H9 (cell line): ENCODE measurements around the gene MME. TPM values are rescaled to one million over a fixed set of nuclear protein-coding genes. Genes with fewer than 3 reads are reported as not detected.

Experiments
- DNase-seq: peaks from one replicate; pipeline ENCODE4 v3.0.0-alpha.2; 2017
- H2AFZ ChIP-seq: one replicate; pipeline ENCODE4 v1.6.1; 2013; ENCODE audit warnings: mild to moderate bottlenecking, low read length, control low read depth, moderate library complexity
- H2AK5ac ChIP-seq: 2 replicates; pipeline ENCODE4 v1.6.1; 2013; ENCODE audit warnings: low read length, control low read depth, mixed read lengths; ENCODE audit not compliant: insufficient read length
- H2BK120ac ChIP-seq: one replicate; pipeline ENCODE4 v1.6.1; 2013; ENCODE audit warnings: low read depth, mild to moderate bottlenecking, low read length, control low read depth, inconsistent platforms; ENCODE audit not compliant: poor library complexity, severe bottlenecking
- H2BK12ac ChIP-seq: 2 replicates; pipeline ENCODE4 v1.6.1; 2013; ENCODE audit warnings: low read length, control low read depth, mixed read lengths, low read depth; ENCODE audit not compliant: insufficient read length
- H2BK15ac ChIP-seq: 2 replicates; pipeline ENCODE4 v1.6.1; 2013; ENCODE audit warnings: low read depth, low read length, control low read depth
- H2BK20ac ChIP-seq: one replicate; pipeline ENCODE4 v1.6.1; 2013; ENCODE audit warnings: low read depth, mild to moderate bottlenecking, low read length, control low read depth, inconsistent platforms; ENCODE audit not compliant: poor library complexity, severe bottlenecking
- H2BK5ac ChIP-seq: 2 replicates; pipeline ENCODE4 v1.6.1; 2013; ENCODE audit warnings: low read length, control low read depth, mixed read lengths; ENCODE audit not compliant: insufficient read length
- H3K14ac ChIP-seq: 2 replicates; pipeline ENCODE4 v1.6.1; 2013; ENCODE audit warnings: low read length, control low read depth; ENCODE audit not compliant: insufficient read depth
- H3K18ac ChIP-seq: 2 replicates; pipeline ENCODE4 v1.6.1; 2013; ENCODE audit warnings: low read depth, mild to moderate bottlenecking, mixed read lengths, low read length, control low read depth; ENCODE audit not compliant: insufficient read length
- H3K23ac ChIP-seq: 2 replicates; pipeline ENCODE4 v1.6.1; 2013; ENCODE audit warnings: low read length, control low read depth, mixed read lengths, low read depth; ENCODE audit not compliant: insufficient read length
- H3K23me2 ChIP-seq: 2 replicates; pipeline ENCODE4 v1.6.1; 2013; ENCODE audit warnings: low read depth, mild to moderate bottlenecking, mixed read lengths, low read length, control low read depth; ENCODE audit not compliant: insufficient read length, poor library complexity, severe bottlenecking
- H3K27ac ChIP-seq: 2 replicates; pipeline ENCODE4 v1.5.1; 2013; ENCODE audit warnings: low read length, control low read depth, mixed read lengths, low read depth; ENCODE audit not compliant: insufficient read length
- H3K27me3 ChIP-seq: 2 replicates; pipeline ENCODE4 v1.6.1; 2013; ENCODE audit warnings: low read length, control low read depth, inconsistent platforms; ENCODE audit not compliant: insufficient read depth
- H3K4ac ChIP-seq: 2 replicates; pipeline ENCODE4 v1.6.1; 2013; ENCODE audit warnings: low read depth, mild to moderate bottlenecking, control low read depth, inconsistent platforms, low read length, moderate library complexity
- H3K4me1 ChIP-seq: 2 replicates; pipeline ENCODE4 v1.6.1; 2013; ENCODE audit warnings: low read length, control low read depth, inconsistent platforms; ENCODE audit not compliant: insufficient read depth
- H3K4me2 ChIP-seq: 2 replicates; pipeline ENCODE4 v1.6.1; 2013; ENCODE audit warnings: low read length, control low read depth, mixed read lengths; ENCODE audit not compliant: insufficient read length, insufficient read depth
- H3K56ac ChIP-seq: 2 replicates; pipeline ENCODE4 v1.6.1; 2013; ENCODE audit warnings: low read depth, mild to moderate bottlenecking, mixed read lengths, low read length, control low read depth; ENCODE audit not compliant: insufficient read length
- H3K79me1 ChIP-seq: 2 replicates; pipeline ENCODE4 v1.6.1; 2013; ENCODE audit warnings: low read depth, mild to moderate bottlenecking, moderate library complexity, low read length, control low read depth, inconsistent platforms; ENCODE audit not compliant: insufficient read depth, poor library complexity, severe bottlenecking
- H3K79me2 ChIP-seq: 2 replicates; pipeline ENCODE4 v1.6.1; 2013; ENCODE audit warnings: low read length, control low read depth, inconsistent platforms; ENCODE audit not compliant: insufficient read depth
- H3K9ac ChIP-seq: 2 replicates; pipeline ENCODE4 v1.6.1; 2013; ENCODE audit warnings: low read length, control low read depth, mixed read lengths; ENCODE audit not compliant: insufficient read length; ENCODE audit errors: extremely low read depth
- H3K9me3 ChIP-seq: one replicate; pipeline ENCODE4 v1.6.1; 2013; ENCODE audit warnings: low read depth, low read length, inconsistent platforms; ENCODE audit not compliant: control insufficient read depth
- H3T11ph ChIP-seq: one replicate; pipeline ENCODE4 v1.6.1; 2013; ENCODE audit warnings: mild to moderate bottlenecking, low read length, control low read depth, inconsistent platforms
- H4K20me1 ChIP-seq: one replicate; pipeline ENCODE4 v1.6.1; 2013; ENCODE audit not compliant: control insufficient read depth, insufficient read length, insufficient read depth
- H4K5ac ChIP-seq: 2 replicates; pipeline ENCODE4 v1.6.1; 2013; ENCODE audit warnings: low read depth, mild to moderate bottlenecking, mixed read lengths, low read length, control low read depth; ENCODE audit not compliant: insufficient read length
- H4K8ac ChIP-seq: replicated peaks from 2 replicates; pipeline ENCODE4 v1.6.1; 2013; ENCODE audit warnings: low read length, control low read depth, mixed read lengths, low read depth; ENCODE audit not compliant: insufficient read length
- H4K91ac ChIP-seq: 2 replicates; pipeline ENCODE4 v1.6.1; 2013; ENCODE audit warnings: low read depth, mild to moderate bottlenecking, moderate library complexity, mixed read lengths, low read length, control low read depth; ENCODE audit not compliant: insufficient read length
- H3K27ac Mint-ChIP-seq, 3 experiments: 2 replicates in 2 of 3; 3 replicates in 1 of 3; pipeline ENCODE4 v1.8.0; 2020 to 2021; ENCODE audit warnings: mixed read lengths in 3 of 3, mild to moderate bottlenecking in 1 of 3, moderate library complexity in 1 of 3
- H3K27me3 Mint-ChIP-seq: 2 replicates; pipeline ENCODE4 v1.8.0; 2021; ENCODE audit warnings: low read depth, mild to moderate bottlenecking, moderate library complexity, mixed read lengths
- H3K36me3 Mint-ChIP-seq, 3 experiments: 2 replicates in 2 of 3; 3 replicates in 1 of 3; pipeline ENCODE4 v1.8.0; 2020 to 2021; ENCODE audit warnings: low read depth in 3 of 3, mixed read lengths in 3 of 3; ENCODE audit not compliant: insufficient read depth in 1 of 3
- H3K4me1 Mint-ChIP-seq, 2 experiments: 2 replicates each; pipeline ENCODE4 v1.8.0; 2020; ENCODE audit warnings: mixed read lengths in 2 of 2
- H3K4me3 Mint-ChIP-seq, 2 experiments: 2 replicates in 1 of 2; 3 replicates in 1 of 2; pipeline ENCODE4 v1.8.0; 2020 to 2021; ENCODE audit warnings: mild to moderate bottlenecking in 2 of 2, mixed read lengths in 2 of 2, moderate library complexity in 1 of 2
- H3K9me3 Mint-ChIP-seq, 2 experiments: 2 replicates in 1 of 2; 3 replicates in 1 of 2; pipeline ENCODE4 v1.8.0; 2020; ENCODE audit warnings: mild to moderate bottlenecking in 2 of 2, mixed read lengths in 2 of 2, moderate library complexity in 1 of 2
- CTCF ChIP-seq: fragments of 200-600 bp; sonication (generic); conservative IDR thresholded peaks from 3 replicates; pipeline ENCODE4 v1.8.0; 2021; ENCODE audit warnings: antibody characterized with exemption, mild to moderate bottlenecking
- WGBS: extraction: QIAGEN DNeasy Blood & Tissue Kit; methylation state at CpG from one replicate; pipeline ENCODE4 v1.1.7; 2013; ENCODE audit warnings: missing lambda C conversion rate, low lambda C conversion rate, mixed read lengths; ENCODE audit not compliant: insufficient read length; ENCODE audit errors: extremely low coverage; 5-methylcytosine and 5-hydroxymethylcytosine counted together
- total RNA-seq: library from RNA; stranded (reverse); gene quantifications from 2 replicates; pipeline ENCODE4 v1.2.1, GENCODE V29; 2021

Gene MME
- total RNA-seq, 1 experiment from 2014 or later, result 16.4 TPM

GRCh38 chr3:155178810-155179436 is 98.8 kb downstream of the MME start:
- no peak overlapping the region for H4K8ac ChIP-seq
- no peak overlapping the region for H2BK12ac ChIP-seq
- Mint-ChIP-seq H3K27ac (no peak overlapping the region), H3K4me3 (no peak overlapping the region), H3K4me1 (peaks cover 6 to 8% of the 10 kb centered on the region in 2 experiments; a peak in 3 of 4 replicates), H3K27me3 (no peaks in the 10 kb centered on the region), H3K9me3 (no peaks in the 10 kb centered on the region), H3K36me3 (peaks cover 0 to 8% (median 0%) of the 10 kb centered on the region in 3 experiments; a peak in 3 of 7 replicates)
- no peak overlapping the region for H2BK120ac ChIP-seq
- DNase-seq, result no peak
- no peak overlapping the region for H4K5ac ChIP-seq
- WGBS, result no CpG with 5 or more reads among the region's 3 CpGs
- H3K18ac ChIP-seq, result no peak overlapping the region
- no peak overlapping the region for H3K27ac ChIP-seq
- H4K20me1 ChIP-seq, result no peaks in the 10 kb centered on the region
- H2AFZ ChIP-seq, result no peak overlapping the region
- H3K56ac ChIP-seq, result no peak overlapping the region
- no peak overlapping the region for H3K4me2 ChIP-seq
- H3K9ac ChIP-seq, result no peak overlapping the region
- no peak overlapping the region for H4K91ac ChIP-seq
- H3K27me3 ChIP-seq, result no peaks in the 10 kb centered on the region
- no peaks in the 10 kb centered on the region for H3K79me1 ChIP-seq
- H2BK20ac ChIP-seq, result no peak overlapping the region
- H3K79me2 ChIP-seq, result no peaks in the 10 kb centered on the region
- no peak overlapping the region for H3K23ac ChIP-seq
- no peak overlapping the region for H2AK5ac ChIP-seq
- no peaks in the 10 kb centered on the region for H3K9me3 ChIP-seq
- TF ChIP-seq CTCF, result no peak
- H3K14ac ChIP-seq, result no peak overlapping the region
- H3K4me1 ChIP-seq, result no peaks in the 10 kb centered on the region
- no peak overlapping the region for H3T11ph ChIP-seq
- H2BK15ac ChIP-seq, result no peak overlapping the region
- H3K23me2 ChIP-seq, result no peaks in the 10 kb centered on the region
- H3K4ac ChIP-seq, result no peak overlapping the region
- H2BK5ac ChIP-seq, result peak overlapping the region; percentile 79
